Endodermal cell (in vitro differentiated cells): Measurements from ENCODE around the gene NELFA. TPM values are rescaled to one million over a fixed set of nuclear protein-coding genes. Genes with fewer than 3 reads are reported as not detected.

Source experiments
- DNase-seq: peaks from one replicate; pipeline ENCODE4 v3.0.0-alpha.2; 2017
- H3K27ac ChIP-seq: 2 replicates; pipeline ENCODE4 v1.5.1; 2013; ENCODE audit warnings: mild to moderate bottlenecking, low read depth, low read length, moderate library complexity
- H3K27me3 ChIP-seq: 2 replicates; pipeline ENCODE4 v1.6.1; 2013; ENCODE audit warnings: mild to moderate bottlenecking, low read length, moderate library complexity; ENCODE audit not compliant: insufficient read depth, control insufficient read depth, poor library complexity, severe bottlenecking
- H3K36me3 ChIP-seq: 2 replicates; pipeline ENCODE4 v1.7.0; 2013; ENCODE audit warnings: mild to moderate bottlenecking, low read length, moderate library complexity; ENCODE audit not compliant: control insufficient read depth, insufficient read depth
- H3K4me1 ChIP-seq: one replicate; pipeline ENCODE4 v1.7.0; 2013; ENCODE audit warnings: low read length; ENCODE audit not compliant: control insufficient read depth, insufficient read depth
- H3K4me3 ChIP-seq: 2 replicates; pipeline ENCODE4 v1.5.1; 2013; ENCODE audit warnings: mild to moderate bottlenecking, low read length, moderate library complexity
- H3K9ac ChIP-seq: 2 replicates; pipeline ENCODE4 v1.6.1; 2013; ENCODE audit warnings: mild to moderate bottlenecking, low read length, moderate library complexity; ENCODE audit not compliant: poor library complexity, severe bottlenecking; ENCODE audit errors: extremely low read depth
- H3K9me3 ChIP-seq: 2 replicates; pipeline ENCODE4 v1.6.1; 2013; ENCODE audit warnings: mild to moderate bottlenecking, low read length, moderate library complexity; ENCODE audit not compliant: control insufficient read depth
- H3K27ac Mint-ChIP-seq: 2 replicates; pipeline ENCODE4 v1.8.0; 2020; ENCODE audit warnings: mixed read lengths
- H3K27me3 Mint-ChIP-seq: 2 replicates; pipeline ENCODE4 v1.8.0; 2021; ENCODE audit warnings: mild to moderate bottlenecking, mixed read lengths; ENCODE audit not compliant: insufficient read depth
- H3K36me3 Mint-ChIP-seq: 2 replicates; pipeline ENCODE4 v1.8.0; 2020; ENCODE audit warnings: low read depth, mixed read lengths
- H3K4me1 Mint-ChIP-seq: 2 replicates; pipeline ENCODE4 v1.8.0; 2020; ENCODE audit warnings: mixed read lengths
- H3K4me3 Mint-ChIP-seq: 2 replicates; pipeline ENCODE4 v1.8.0; 2020; ENCODE audit warnings: mild to moderate bottlenecking, moderate library complexity, mixed read lengths
- H3K9me3 Mint-ChIP-seq: 2 replicates; pipeline ENCODE4 v1.8.0; 2020; ENCODE audit warnings: mild to moderate bottlenecking, mixed read lengths
- CTCF ChIP-seq: fragments of 200-600 bp; sonication (generic); conservative IDR thresholded peaks from 2 replicates; pipeline ENCODE4 v1.5.0; 2021; ENCODE audit warnings: antibody characterized with exemption, mild to moderate bottlenecking
- WGBS, 2 experiments: methylation state at CpG; one replicate each; pipeline versions ENCODE4 v1.1.5 to v1.1.7; 2013; ENCODE audit warnings: missing lambda C conversion rate in 2 of 2, mixed read lengths in 1 of 2; ENCODE audit not compliant: insufficient coverage in 1 of 2, insufficient read length in 1 of 2; 5-methylcytosine and 5-hydroxymethylcytosine counted together
- total RNA-seq, 2 donors: library from RNA; stranded (reverse); fragmentation: NEBNext Ultra II Directional in 1 of 2; extraction: Animal tissue kit (Norgen Biotek cat#: 25700) in 1 of 2; gene quantifications; 2 replicates in 1 of 2; 3 replicates in 1 of 2; pipeline ENCODE4 v1.2.1, GENCODE V29; 2021

Gene NELFA
- total RNA-seq, 2 donors from 2014 or later = 54.8 to 60.1 TPM

GRCh38 chr4:2008671-2008920 lies 178 bp downstream of the NELFA start:
- Histone ChIP-seq H3K36me3 (peaks cover 21% of the 10 kb centered on the region), H3K27ac (peak overlapping the region; percentile 99), H3K4me1 (no peaks in the 10 kb centered on the region), H3K9ac (peak overlapping the region; percentile 98), H3K27me3 (no peaks in the 10 kb centered on the region), H3K9me3 (no peaks in the 10 kb centered on the region), H3K4me3 (peak overlapping the region; percentile 90)
- TF ChIP-seq CTCF = no peak
- 0% methylated on average over 27 of the region's 27 CpGs; no CpG with 5 or more reads in 1 of the 2 experiments for WGBS, 2 experiments
- peaks cover 25% of the 10 kb centered on the region for H3K36me3 Mint-ChIP-seq
- peak overlapping the region; percentile 93 for H3K27ac Mint-ChIP-seq
- H3K4me1 Mint-ChIP-seq = peaks cover 12% of the 10 kb centered on the region
- no peak for DNase-seq
- no peaks in the 10 kb centered on the region for H3K9me3 Mint-ChIP-seq
- peaks cover 14% of the 10 kb centered on the region for H3K27me3 Mint-ChIP-seq
- peak overlapping the region; percentile 86 for H3K4me3 Mint-ChIP-seq

DNA sequence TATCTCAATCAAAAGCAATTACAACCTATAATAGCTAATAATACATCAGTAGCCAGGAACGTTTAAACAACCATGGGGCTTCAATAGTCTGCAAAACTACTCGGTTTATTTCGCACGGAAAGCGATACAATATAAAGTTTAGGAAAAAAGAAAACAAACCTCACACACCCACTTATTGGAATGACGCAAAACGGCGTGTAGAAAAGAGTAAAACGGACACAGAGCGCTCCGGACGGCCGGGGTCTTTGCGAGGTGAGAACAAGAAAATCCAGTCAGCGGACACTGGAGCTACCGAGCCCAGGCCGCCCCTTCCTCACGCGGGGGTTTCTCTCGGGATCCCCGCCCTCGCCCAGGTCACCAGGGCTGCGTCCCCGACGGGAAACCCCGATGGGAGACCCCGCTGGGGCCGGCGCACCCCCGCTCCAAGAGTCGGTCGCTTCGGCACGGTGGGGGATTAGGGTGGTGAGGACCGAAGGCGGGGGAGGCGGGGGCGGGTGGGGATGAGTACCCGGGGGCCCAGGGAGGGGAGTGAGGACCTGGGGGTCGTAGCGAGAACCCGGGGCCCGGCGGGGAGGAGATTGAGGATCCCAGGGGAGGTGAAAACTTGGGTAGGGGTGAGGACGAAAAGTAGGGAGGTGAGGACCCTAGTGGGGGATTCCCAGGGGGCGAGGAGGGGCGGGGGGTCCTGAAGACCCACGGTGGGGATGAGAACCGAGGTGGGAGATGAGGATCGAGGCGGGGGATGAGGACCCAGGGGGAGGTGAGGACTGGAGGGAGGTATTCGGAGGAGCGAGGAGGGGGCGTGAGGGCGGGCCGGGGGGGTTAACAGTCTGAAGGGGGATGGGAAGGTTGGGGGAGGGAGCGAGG lies 737 bp downstream of the NELFA start:
- no peak overlapping the region for H3K27ac ChIP-seq
- peaks cover 12% of the 10 kb centered on the region for H3K4me1 Mint-ChIP-seq

GRCh38 chr4:2006956-2007653 lies 1.7 kb downstream of the NELFA start:
- Histone ChIP-seq H3K27ac (no peak overlapping the region), H3K9me3 (no peaks in the 10 kb centered on the region), H3K36me3 (peaks cover 25% of the 10 kb centered on the region), H3K27me3 (no peaks in the 10 kb centered on the region), H3K9ac (peak overlapping the region; percentile 59), H3K4me1 (no peaks in the 10 kb centered on the region), H3K4me3 (peak overlapping the region; percentile 90)
- no peak for DNase-seq
- no peak for TF ChIP-seq CTCF
- 90 to 93% methylated on average over 11 to 15 of the region's 15 CpGs for WGBS, 2 experiments
- Mint-ChIP-seq H3K4me1 (peaks cover 13% of the 10 kb centered on the region), H3K27ac (no peak overlapping the region), H3K27me3 (peaks cover 11% of the 10 kb centered on the region), H3K9me3 (no peaks in the 10 kb centered on the region), H3K36me3 (peaks cover 40% of the 10 kb centered on the region), H3K4me3 (peak overlapping the region; percentile 86)

More for the DNA sequence above, 737 bp downstream of the NELFA start:
- peak overlapping the region; percentile 86 for H3K4me3 Mint-ChIP-seq
- peak overlapping the region; percentile 93 for H3K27ac Mint-ChIP-seq
- no peaks in the 10 kb centered on the region for H3K4me1 ChIP-seq
- H3K27me3 Mint-ChIP-seq = peaks cover 12% of the 10 kb centered on the region
- H3K9ac ChIP-seq = peak overlapping the region; percentile 98
- WGBS, 2 experiments = 2 to 3% methylated on average over 8 to 53 of the region's 57 CpGs
- peaks cover 25% of the 10 kb centered on the region for H3K36me3 ChIP-seq
- no peaks in the 10 kb centered on the region for H3K9me3 Mint-ChIP-seq
- H3K27me3 ChIP-seq = no peaks in the 10 kb centered on the region
- H3K9me3 ChIP-seq = no peaks in the 10 kb centered on the region
- peak; percentile 55 for DNase-seq
- no peak for TF ChIP-seq CTCF
- peaks cover 30% of the 10 kb centered on the region for H3K36me3 Mint-ChIP-seq
- H3K4me3 ChIP-seq = peak overlapping the region; percentile 90
